Neural cell (in vitro differentiated cells): ENCODE measurements around the gene GOLGA6L1.
"Not testable (repeated sequence)": the region's sequence is repeated elsewhere in the genome, so short reads cannot be mapped to it uniquely, and the experiment has no call there.

ENCODE experiments used
- CTCF ChIP-seq: fragments of 450-650 bp; IDR thresholded peaks from 2 replicates; pipeline ENCODE4 v1.5.1; 2014; ENCODE audit warnings: antibody characterized with exemption, mild to moderate bottlenecking, moderate library complexity; ENCODE audit not compliant: poor library complexity, severe bottlenecking
- EP300 ChIP-seq: fragments of 450-650 bp; conservative IDR thresholded peaks from 2 replicates; pipeline ENCODE4 v1.6.1; 2014; ENCODE audit warnings: antibody characterized with exemption, mild to moderate bottlenecking, moderate library complexity; ENCODE audit not compliant: poor library complexity, severe bottlenecking
- EZH2 ChIP-seq: fragments of 200-600, 300-800 bp; shearing (Covaris generic), sonication (generic); IDR thresholded peaks from 2 replicates; pipeline ENCODE4 v1.6.1; 2014; ENCODE audit warnings: antibody characterized with exemption, low read length, borderline replicate concordance, mild to moderate bottlenecking; ENCODE audit not compliant: insufficient read depth, poor library complexity, severe bottlenecking
- POLR2AphosphoS5 ChIP-seq: IDR thresholded peaks from 2 replicates; pipeline ENCODE4 v1.6.1; 2012
- RAD21 ChIP-seq: fragments of 450-650 bp; conservative IDR thresholded peaks from 2 replicates; pipeline ENCODE4 v1.6.1; 2014; ENCODE audit warnings: antibody characterized with exemption, mild to moderate bottlenecking, moderate library complexity
- TAF1 ChIP-seq: IDR thresholded peaks from 2 replicates; pipeline ENCODE4 v1.6.1; 2012; ENCODE audit warnings: low read depth
- TF ChIP-seq, protein P1 (sequence below): IDR thresholded peaks from 2 replicates; pipeline ENCODE4 v1.6.1; 2012; ENCODE audit warnings: borderline replicate concordance

DNA sequence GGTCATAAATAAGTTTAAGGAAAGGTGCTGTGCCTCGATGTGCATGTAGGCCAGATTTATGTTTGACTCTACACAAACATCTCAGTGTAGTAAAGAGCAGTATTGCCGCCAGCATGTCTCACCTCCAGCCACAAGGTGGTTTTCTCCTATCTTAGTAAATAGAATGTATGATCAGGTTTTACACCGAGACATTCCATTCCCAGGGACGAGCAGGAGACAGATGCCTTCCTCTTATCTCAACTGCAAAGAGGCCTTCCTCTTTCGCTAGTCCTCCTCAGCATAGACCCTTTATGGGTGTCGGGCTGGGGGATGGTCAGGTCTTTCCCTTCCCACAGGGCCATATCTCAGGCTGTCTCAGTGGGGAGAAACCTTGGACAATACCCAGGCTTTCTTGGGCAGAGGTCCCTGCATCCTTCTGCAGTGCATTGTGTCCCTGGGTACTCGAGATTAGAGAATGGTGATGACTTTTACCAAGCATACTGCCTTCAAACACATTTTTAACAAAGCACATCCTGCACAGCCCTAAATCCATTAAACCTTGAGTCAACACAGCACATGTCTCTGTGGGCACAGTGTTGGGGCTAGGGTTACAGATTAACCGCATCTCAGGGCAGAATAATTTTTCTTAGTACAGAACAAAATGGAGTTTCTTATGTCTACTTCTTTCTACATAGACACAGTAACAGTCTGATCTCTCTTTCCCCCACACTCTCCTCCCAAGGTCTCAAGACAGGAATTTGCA, 54.5 kb downstream of the GOLGA6L1 start:
- not testable (repeated sequence) for TF ChIP-seq POLR2AphosphoS5, CTCF, EP300, TAF1, EZH2, RAD21
- TF ChIP-seq, protein P1, sequence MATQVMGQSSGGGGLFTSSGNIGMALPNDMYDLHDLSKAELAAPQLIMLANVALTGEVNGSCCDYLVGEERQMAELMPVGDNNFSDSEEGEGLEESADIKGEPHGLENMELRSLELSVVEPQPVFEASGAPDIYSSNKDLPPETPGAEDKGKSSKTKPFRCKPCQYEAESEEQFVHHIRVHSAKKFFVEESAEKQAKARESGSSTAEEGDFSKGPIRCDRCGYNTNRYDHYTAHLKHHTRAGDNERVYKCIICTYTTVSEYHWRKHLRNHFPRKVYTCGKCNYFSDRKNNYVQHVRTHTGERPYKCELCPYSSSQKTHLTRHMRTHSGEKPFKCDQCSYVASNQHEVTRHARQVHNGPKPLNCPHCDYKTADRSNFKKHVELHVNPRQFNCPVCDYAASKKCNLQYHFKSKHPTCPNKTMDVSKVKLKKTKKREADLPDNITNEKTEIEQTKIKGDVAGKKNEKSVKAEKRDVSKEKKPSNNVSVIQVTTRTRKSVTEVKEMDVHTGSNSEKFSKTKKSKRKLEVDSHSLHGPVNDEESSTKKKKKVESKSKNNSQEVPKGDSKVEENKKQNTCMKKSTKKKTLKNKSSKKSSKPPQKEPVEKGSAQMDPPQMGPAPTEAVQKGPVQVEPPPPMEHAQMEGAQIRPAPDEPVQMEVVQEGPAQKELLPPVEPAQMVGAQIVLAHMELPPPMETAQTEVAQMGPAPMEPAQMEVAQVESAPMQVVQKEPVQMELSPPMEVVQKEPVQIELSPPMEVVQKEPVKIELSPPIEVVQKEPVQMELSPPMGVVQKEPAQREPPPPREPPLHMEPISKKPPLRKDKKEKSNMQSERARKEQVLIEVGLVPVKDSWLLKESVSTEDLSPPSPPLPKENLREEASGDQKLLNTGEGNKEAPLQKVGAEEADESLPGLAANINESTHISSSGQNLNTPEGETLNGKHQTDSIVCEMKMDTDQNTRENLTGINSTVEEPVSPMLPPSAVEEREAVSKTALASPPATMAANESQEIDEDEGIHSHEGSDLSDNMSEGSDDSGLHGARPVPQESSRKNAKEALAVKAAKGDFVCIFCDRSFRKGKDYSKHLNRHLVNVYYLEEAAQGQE: not testable (repeated sequence)
